ENCODE measurements around the gene RNF148.

RNF148 gene

DNA sequence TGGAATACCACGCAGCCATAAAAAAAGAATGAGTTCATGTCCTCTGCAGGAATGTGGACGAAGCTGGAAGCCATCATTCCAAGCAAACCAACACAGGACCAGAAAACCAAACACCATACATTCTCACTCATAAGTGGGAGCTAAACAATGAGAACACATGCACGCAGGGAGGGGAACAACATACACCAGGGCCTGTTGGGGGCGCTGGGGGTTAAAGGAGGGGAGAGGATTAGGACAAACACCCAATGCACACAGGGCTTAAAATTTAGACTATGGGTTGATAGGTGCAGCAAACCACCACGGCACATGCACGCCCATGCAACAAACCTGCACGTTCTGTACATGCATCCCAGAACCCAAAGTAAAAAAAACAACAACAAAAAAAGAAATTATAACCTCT lies 27.1 kb downstream of the RNF148 start:
- no peak for DNase-seq (ENCODE audit: low read depth)
- TF ChIP-seq, protein P1, sequence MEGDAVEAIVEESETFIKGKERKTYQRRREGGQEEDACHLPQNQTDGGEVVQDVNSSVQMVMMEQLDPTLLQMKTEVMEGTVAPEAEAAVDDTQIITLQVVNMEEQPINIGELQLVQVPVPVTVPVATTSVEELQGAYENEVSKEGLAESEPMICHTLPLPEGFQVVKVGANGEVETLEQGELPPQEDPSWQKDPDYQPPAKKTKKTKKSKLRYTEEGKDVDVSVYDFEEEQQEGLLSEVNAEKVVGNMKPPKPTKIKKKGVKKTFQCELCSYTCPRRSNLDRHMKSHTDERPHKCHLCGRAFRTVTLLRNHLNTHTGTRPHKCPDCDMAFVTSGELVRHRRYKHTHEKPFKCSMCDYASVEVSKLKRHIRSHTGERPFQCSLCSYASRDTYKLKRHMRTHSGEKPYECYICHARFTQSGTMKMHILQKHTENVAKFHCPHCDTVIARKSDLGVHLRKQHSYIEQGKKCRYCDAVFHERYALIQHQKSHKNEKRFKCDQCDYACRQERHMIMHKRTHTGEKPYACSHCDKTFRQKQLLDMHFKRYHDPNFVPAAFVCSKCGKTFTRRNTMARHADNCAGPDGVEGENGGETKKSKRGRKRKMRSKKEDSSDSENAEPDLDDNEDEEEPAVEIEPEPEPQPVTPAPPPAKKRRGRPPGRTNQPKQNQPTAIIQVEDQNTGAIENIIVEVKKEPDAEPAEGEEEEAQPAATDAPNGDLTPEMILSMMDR (conservative IDR thresholded peaks at IDR 0.05; ENCODE audit: control insufficient read depth, insufficient read depth, low read depth, low read length) = no peak
- no peak overlapping the region for H3K4me3 ChIP-seq (ENCODE audit: control insufficient read depth, low read depth, low read length)

DNA sequence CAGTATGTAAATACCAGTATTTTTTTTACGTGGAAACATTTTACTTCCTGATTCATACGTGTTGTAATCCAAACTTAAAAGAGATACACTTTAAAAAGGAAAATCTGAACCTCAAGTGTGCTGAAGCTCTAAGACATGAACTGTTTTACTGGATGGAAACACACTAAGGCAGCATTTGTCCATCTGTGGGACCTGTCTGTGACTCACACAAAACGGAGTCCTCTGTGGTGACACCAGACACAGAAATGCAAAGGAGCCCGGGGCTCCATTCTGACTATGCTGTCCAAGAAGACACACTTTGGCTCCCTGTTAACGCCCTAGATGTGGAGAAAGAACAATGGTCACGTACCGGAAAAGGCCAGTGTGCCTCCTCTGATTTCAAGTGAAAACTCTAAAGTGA lies 27.7 kb downstream of the RNF148 start:
- DNase-seq (ENCODE audit: low read depth) = peak; percentile 39
- TF ChIP-seq, protein P1 (conservative IDR thresholded peaks at IDR 0.05; ENCODE audit: control insufficient read depth, insufficient read depth, low read depth, low read length) = no peak
- H3K4me3 ChIP-seq (ENCODE audit: control insufficient read depth, low read depth, low read length) = no peak overlapping the region

DNA sequence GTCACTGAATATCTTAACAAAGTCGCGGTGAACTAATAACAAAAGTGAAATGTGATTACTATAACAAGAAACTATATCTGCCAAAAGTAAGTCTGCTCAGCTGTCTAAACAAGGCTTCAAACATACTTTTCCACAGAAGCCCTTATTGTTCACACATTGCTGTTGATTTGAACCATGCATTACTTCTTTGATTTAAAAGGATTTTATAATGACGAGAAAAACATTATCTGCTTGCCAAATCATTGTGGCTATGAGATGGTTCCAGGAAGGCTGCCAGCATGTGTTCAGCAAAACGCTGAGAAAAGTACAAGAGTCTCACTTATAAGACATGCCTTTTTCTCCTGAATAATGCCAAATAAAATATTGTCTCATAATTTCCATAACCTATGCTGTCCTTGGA lies 28.2 kb downstream of the RNF148 start:
- peak; percentile 88 for DNase-seq (ENCODE audit: low read depth)
- no peak overlapping the region for H3K4me3 ChIP-seq (ENCODE audit: control insufficient read depth, low read depth, low read length)
- TF ChIP-seq, protein P1 (conservative IDR thresholded peaks at IDR 0.05; ENCODE audit: control insufficient read depth, insufficient read depth, low read depth, low read length) = no peak

DNA sequence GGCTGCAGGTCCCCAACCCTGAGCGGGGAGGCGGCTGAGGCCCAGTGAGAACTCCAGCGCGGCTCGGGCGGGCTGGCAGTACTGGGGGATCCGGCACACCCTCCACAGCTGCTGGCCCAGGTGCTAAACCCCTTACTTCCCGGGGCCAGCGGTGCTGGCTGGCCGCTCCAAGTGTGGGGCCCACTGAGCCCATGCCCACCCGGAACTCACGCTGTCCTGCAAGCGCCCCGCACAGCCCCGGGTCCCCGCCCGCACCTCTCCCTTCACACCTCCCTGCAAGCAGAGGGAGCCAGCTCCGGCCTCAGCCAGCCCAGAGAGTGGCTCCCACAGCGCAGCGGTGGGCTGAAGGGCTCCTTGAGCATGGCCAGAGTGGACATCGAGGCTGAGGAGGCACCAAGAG lies 28.8 kb downstream of the RNF148 start:
- DNase-seq (ENCODE audit: low read depth) = no peak
- TF ChIP-seq, protein P1 (conservative IDR thresholded peaks at IDR 0.05; ENCODE audit: control insufficient read depth, insufficient read depth, low read depth, low read length) = no peak
- no peak overlapping the region for H3K4me3 ChIP-seq (ENCODE audit: control insufficient read depth, low read depth, low read length)

DNA sequence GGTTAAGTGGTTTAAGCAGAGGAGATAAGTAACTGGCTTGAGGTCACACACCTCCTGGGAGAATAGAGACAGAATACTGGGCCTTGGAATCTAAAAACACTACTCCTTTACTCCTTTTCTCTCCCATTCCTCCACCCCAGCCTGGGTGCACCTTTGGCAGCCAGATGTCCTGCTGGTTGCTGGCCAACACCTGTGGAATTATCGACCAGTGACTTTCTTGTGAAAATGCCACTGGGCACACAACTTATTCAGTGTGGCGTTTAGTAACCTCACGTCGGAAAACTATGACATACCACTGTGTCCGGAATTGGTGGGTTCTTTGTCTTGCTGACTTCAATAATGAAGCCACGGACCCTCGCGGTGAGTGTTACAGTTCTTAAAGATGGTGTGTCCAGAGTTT lies 30.2 kb downstream of the RNF148 start:
- no peak overlapping the region for H3K4me3 ChIP-seq (ENCODE audit: control insufficient read depth, low read depth, low read length)
- TF ChIP-seq, protein P1 (conservative IDR thresholded peaks at IDR 0.05; ENCODE audit: control insufficient read depth, insufficient read depth, low read depth, low read length) = no peak
- DNase-seq (ENCODE audit: low read depth) = no peak

DNA sequence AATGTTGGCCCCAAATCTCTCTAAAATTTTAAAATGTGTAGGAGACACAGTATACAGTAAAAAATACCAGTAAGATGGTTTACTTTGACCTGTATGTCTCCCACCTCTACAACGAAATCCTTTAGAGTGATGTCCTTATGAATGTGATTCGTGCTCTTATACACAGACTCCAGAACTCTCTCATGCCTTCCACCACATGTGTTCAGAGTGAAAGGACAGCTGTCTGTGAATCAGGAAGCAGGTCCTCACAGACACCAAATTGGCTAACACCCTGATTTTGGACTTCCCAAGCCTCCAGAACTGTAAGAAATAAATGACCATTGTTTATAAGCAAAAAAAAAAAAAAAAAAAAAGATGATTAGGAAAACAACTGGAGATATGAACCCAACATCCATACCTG lies 39.0 kb downstream of the RNF148 start:
- TF ChIP-seq, protein P1 (conservative IDR thresholded peaks at IDR 0.05; ENCODE audit: control insufficient read depth, insufficient read depth, low read depth, low read length) = no peak
- H3K4me3 ChIP-seq (ENCODE audit: control insufficient read depth, low read depth, low read length) = no peak overlapping the region
- DNase-seq (ENCODE audit: low read depth) = no peak

DNA sequence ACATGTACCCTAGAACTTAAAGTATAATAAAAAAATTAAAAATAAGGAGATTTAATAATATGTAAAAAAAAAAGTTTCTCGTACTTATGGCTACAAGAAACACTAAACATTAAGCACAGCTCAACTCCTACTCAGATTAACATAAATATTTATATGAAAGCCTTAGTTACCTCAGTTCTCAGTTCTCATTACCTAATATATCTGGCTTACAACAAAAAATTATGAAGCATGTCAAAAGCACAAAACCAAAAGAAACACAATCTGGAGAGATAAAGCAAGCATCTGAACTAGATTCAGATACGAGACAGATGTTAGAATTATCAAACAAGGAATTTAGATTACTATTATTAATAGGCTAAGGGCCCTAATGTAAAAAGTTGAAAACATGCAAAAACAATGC lies 43.9 kb downstream of the RNF148 start:
- no peak overlapping the region for H3K4me3 ChIP-seq (ENCODE audit: control insufficient read depth, low read depth, low read length)
- DNase-seq (ENCODE audit: low read depth) = no peak
- TF ChIP-seq, protein P1 (conservative IDR thresholded peaks at IDR 0.05; ENCODE audit: control insufficient read depth, insufficient read depth, low read depth, low read length) = no peak

All from fibroblast of mammary gland (primary cell).